Ovary (tissue), 3 donors: ENCODE results near the gene SEPTIN5.
A peak's percentile ranks its signal among the peaks of the same experiment; 100 is the strongest.

Experiments
- EP300 ChIP-seq: sonication (generic); formaldehyde crosslinking; IDR thresholded peaks from one replicate; pipeline ENCODE4 v1.6.1; 2017; ENCODE audit warnings: antibody characterized with exemption
- POLR2A ChIP-seq: fragments of 450-650 bp; IDR thresholded peaks from one replicate; pipeline ENCODE4 v1.6.1; 2017; ENCODE audit warnings: antibody characterized with exemption, mild to moderate bottlenecking, moderate library complexity
- TF ChIP-seq, protein P1 (sequence below), 3 donors: fragments of 450-650 bp in 2 of 3; fragments of 200-600 bp in 1 of 3; IDR thresholded peaks; one replicate each; pipeline versions ENCODE4 v1.5.1 to v1.8.0; 2016 to 2022; ENCODE audit warnings: antibody characterized with exemption in 3 of 3, mild to moderate bottlenecking in 1 of 3
- donor health status: DM: no; HTN: no; CAD: no.

DNA sequence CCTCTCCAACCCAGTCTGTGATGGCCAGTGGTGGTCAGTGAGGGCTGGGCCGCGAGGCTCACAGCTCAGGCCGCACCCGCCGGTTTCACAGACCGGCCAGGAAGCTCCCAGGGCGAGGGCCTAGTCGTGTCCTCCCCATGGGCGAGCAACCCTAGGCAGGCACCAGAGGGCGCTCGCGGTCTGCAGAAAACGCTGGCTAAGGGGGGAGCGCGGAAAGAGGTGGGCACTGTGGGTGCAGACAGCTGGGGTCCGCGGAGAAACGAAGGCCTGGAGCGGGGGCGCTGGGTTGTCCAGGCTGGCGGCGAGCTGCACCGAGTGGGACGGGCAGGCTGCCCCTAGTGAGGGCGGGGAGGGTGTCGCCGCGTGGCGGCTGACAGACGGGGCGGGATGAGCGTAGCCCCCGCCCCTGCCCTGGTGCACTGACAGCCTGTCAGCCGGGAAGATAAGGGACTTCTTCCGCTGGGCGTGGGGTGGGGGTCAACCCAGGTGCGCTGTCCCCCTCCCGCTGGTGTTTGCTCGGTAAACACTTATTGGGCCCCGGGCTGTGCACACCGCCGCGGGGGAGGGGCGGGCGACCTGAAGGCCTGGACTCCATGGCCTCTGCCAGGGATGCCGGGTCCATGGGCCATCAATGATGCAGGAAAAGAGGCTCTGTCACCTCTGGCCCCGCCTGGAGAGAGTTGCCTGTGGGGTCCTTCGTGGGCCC is 16.5 kb downstream of the SEPTIN5 start:
- no peak for TF ChIP-seq POLR2A
- TF ChIP-seq, protein P1, sequence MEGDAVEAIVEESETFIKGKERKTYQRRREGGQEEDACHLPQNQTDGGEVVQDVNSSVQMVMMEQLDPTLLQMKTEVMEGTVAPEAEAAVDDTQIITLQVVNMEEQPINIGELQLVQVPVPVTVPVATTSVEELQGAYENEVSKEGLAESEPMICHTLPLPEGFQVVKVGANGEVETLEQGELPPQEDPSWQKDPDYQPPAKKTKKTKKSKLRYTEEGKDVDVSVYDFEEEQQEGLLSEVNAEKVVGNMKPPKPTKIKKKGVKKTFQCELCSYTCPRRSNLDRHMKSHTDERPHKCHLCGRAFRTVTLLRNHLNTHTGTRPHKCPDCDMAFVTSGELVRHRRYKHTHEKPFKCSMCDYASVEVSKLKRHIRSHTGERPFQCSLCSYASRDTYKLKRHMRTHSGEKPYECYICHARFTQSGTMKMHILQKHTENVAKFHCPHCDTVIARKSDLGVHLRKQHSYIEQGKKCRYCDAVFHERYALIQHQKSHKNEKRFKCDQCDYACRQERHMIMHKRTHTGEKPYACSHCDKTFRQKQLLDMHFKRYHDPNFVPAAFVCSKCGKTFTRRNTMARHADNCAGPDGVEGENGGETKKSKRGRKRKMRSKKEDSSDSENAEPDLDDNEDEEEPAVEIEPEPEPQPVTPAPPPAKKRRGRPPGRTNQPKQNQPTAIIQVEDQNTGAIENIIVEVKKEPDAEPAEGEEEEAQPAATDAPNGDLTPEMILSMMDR (IDR thresholded peaks at IDR 0.05) = peak; percentile 89 to 97 (median 95)
- TF ChIP-seq EP300 = no peak
